ENCODE data around the gene LEMD1.

- no peak for TF ChIP-seq CTCF (IDR thresholded peaks at IDR 0.05)
- no peak for TF ChIP-seq EP300 (IDR thresholded peaks at IDR 0.05)
- TF ChIP-seq POLR2AphosphoS5 (IDR thresholded peaks at IDR 0.05), result no peak
- TF ChIP-seq POLR2A (IDR thresholded peaks at IDR 0.05; ENCODE audit: low read depth), result no peak
These were observed 25.0 kb upstream of the LEMD1 start for GRCh38 chr1:205446828-205447227.
